Erythroblast (primary cell): ENCODE results near the gene DDB1.

Experiments
- GATA1 ChIP-seq: IDR thresholded peaks from 2 replicates; pipeline ENCODE4 v1.6.1; 2011; ENCODE audit warnings: low read depth, mild to moderate bottlenecking, control low read depth, low read length, moderate library complexity
- POLR2A ChIP-seq: IDR thresholded peaks from 2 replicates; pipeline ENCODE4 v1.6.1; 2011; ENCODE audit warnings: mild to moderate bottlenecking, low read length

DNA sequence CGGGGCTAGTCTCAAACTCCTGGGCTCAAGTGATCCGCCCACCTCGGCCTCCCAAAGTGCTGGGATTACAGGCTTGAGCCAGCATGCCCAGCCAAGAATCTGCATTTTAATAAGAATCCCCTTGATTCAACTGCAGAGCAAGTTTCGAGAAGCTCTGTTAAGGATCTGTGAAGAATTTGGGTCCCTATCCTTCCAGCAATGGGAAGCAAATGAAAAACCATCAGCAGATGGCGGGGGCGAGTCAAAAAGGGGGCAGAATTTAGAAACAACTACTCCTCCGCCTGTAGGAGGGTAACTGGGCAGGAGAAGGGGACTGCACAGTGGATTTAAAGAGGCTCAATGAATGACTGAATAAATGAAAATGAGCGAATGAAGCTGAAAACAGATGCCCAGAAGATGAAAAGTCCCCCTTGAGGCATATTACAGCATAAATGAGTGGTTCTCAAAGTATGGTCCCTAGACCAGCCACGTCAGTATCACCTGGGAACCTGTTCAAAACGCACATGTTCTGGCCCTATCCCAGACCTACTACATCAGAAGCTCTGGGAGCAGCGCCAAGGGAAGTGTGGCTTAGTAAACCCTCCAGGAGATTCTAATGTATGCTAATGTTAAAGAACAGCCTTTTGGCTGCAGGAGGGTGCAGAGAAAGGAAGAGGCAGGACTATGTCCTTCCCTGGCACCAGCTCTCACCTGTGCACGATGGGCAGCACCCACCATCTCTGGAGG, 52.8 kb downstream of the DDB1 start:
- TF ChIP-seq POLR2A: no peak
- no peak for TF ChIP-seq GATA1
